CMK (cell line): Measurements from ENCODE around the gene DEDD.
"Not testable (repeated sequence)": the region's sequence is repeated elsewhere in the genome, so short reads cannot be mapped to it uniquely, and the experiment has no call there.

ENCODE experiments used
- DNase-seq: peaks from one replicate; pipeline ENCODE4 v3.0.0-alpha.2; 2010; ENCODE audit warnings: low read depth

Gene DEDD

DNA sequence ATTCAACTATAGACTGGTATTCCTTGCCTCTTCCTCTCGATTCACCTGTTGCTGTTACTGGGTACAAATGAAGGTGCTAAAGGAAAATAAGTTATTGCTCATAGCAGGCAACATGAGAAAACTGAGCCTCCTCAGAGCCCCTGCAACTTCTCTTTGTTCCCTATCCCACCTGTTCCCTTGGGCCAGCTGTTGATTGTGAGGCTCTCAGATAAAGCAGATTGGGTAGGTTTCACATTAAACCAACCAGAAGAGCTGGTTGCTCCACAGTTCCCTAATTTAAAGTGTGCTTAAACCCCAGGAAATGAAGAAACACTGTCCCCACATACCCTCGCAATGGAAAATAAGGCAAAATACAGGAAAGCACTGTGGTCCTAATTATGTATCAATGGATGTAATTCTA, 4.8 kb downstream of the DEDD start:
- no peak for DNase-seq

DNA sequence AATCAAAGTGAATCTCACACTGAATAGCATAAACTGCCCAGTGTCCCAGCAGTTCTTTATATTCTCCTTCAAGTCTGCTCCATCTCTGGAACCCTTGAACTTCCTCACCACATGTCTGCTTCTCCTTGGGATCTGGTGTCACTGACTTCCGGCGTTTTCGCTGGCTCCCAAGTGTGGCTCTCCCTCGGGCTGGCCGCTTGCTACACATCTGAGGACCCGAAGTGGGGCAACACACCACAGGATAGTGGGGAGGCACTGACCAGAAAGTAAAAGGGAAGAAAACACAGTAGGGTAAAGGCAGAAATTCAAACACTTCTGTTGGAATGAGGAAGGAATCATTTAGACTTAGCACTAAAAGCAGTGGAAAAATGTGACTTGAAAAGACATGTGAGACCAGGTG, 9.5 kb downstream of the DEDD start:
- DNase-seq: no peak

DNA sequence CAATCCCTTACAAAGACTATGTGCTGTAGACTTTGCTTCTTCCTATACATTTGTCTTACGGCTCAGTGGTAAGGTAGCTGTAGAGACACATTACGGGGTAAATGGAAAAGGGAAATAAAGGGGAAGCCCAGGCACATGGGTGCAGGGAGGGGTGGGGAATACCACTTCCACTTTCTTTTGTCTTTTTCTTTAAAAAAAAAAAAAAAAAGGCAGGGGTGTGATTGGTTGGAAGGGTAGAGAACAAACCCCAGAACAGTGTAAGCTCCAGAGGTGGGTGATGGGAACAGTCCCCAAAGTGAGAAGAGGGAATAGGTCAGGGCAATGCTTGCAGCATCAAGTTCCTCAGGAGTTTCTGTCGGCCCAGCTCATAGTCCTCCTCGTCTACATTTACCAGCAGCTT, 10.6 kb downstream of the DEDD start:
- no peak for DNase-seq

DNA sequence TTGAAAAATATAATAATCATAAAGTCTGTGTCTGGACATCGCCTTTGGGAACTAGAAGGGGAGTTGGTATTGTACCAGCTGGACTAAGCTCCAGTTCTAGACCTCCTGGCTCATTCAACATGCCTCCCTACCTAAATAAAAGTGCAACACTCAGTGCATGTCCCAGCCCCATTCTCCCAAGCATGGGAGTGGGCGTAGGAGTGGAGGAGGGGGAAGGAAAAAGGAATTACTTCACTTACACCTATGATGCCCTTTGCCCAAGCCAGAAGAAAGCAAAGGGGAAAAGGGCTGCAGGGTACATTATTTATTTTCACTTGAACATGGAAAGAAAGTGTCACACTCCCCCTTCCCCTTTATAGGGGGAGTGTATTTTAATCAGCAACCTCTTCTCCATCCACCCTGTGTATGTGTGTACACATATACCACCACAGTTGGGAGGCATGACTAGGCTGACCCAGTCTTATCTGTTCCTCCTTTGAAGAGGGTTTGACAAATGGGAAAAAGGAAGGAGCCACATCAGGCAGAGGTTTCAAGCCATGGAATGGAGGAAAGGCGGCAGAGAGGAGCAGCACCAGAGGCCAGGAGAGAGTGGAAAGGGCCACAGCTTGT, 11.3 kb downstream of the DEDD start:
- DNase-seq: no peak

DNA sequence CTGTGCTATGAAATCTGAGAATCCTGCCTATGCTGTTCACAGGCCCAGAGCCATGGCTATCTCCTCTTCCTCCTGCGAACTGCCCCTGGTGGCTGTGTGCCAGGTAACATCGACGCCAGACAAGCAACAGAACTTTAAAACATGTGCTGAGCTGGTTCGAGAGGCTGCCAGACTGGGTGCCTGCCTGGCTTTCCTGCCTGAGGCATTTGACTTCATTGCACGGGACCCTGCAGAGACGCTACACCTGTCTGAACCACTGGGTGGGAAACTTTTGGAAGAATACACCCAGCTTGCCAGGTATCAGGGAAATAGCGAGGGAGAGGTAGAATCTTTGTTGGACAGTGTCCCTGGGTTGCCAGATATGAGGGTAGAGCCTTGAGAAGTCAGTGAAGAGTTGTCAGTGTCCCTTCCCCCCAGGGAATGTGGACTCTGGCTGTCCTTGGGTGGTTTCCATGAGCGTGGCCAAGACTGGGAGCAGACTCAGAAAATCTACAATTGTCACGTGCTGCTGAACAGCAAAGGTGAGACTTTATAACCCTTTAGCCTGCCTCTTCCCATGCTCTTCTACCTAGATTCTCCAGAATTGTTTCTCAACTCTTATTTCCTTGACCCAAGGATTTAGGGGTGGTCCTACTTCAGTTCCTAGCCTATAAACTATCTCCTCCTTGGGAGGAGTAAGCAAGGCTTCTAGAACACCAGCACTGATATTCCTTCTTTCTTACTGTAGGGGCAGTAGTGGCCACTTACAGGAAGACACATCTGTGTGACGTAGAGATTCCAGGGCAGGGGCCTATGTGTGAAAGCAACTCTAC, 13.2 kb downstream of the DEDD start:
- DNase-seq: peak; percentile 49

DNA sequence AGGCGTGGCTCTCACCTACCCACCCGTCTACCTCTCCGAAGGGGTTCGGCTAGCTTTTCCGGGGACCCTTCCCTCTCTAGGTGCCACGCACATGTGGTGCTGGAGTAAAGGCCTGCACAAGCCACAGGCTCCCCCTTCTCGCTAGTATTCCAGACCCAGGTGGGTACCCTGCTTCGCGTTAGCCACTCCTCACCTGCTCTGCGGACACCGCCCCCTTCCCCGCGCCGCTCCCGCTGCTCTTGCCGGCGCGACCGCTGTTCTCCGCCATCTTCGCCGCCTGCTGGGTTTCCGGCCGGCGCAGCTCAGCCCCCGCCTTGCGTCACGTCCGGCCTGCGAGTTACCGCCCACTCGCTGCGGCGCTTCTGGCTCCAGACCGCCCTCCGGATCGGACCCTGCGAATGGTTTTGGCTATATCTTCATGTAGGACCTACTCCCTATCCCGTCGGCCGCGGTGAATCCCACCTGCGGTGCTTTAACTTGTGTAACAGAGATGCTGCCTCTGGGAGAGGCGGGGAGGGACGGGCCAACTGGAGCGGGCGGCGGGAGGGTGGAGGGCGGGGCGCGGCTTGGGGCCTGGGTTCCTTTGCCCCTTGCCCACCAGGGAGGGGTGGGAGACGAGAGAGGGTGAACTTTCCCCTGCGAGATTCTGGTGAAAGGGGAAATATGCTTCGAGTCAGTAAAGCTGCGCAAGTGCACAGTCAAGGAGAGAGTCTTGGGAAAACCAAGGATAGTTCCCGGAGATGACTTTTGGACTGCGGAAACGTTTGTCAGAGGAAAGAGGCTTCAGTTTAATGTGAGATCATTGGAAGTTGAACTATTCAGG, 14.5 kb downstream of the DEDD start, which contains the start of the genes NIT1 and PFDN2:
NIT1 (plus strand) TSS at position 347 of the 823 bp plus-strand sequence; CDS start at position 419, 72 bp downstream.
PFDN2 (minus strand) TSS at position 279 of the 823 bp plus-strand sequence; CDS start at position 268, 11 bp downstream.
- DNase-seq: peak; percentile 62

DNA sequence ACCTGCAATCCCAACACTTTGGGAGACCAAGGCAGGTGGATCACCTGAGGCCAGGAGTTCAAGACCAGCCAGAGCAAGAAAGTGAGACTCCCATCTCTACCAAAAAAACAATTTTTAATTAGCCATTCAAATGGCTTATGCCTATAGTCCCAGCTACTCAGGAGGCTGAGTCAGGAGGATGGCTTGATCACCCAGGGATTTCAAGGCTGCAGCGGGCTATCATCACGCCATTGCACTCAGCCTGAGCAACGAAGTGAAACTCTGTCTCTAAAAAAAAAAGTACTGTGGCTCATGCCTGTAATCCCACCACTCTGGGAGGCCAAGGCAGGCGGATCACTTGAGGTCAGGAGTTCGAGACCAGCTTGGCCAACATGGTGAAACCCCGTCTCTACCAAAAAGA, 16.5 kb downstream of the DEDD start:
- DNase-seq: not testable (repeated sequence)

DNA sequence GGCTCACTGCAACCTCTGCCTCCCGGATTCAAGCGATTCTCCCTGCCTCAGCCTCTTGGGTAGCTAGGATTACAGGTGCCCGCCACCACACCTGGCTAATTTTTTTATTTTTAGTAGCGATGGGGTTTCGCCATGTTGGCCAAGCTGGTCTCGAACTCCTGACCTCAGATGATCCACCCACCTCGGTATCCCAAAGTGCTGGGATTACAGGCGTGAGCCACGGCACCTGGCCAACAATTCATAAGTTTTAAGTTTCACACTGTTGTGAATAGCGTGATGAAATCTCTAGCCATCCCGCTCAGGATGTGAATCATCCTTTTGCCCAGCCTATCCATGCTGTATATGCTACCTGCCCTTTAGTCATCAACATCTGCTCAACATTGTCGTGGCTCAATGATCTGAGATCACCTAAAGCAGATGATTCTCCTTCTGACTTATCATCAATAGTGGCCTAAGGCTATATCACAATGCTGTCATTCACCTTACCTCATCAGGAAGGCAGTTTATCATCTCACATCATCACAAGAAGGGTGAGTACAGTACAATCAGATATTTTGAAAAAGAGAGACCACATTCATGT, 17.2 kb downstream of the DEDD start:
- DNase-seq: no peak

DNA sequence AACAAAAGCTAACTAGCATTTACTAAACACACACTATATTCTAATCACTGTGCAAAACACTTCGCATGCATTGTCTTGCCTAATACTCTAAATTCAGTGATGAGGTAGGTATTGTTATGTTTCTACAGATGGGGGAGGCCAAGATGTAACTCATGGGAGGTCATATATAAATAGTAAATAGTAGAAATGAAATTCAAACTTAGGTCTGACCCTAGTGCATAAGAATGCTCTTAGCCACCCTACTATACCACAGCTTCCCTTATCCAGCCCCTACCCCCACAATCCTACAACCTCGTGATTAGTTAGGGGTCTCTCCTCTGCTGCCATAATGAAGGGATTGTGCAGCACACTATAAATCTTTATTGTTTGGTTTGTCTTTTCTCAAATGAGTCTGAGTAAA, 17.9 kb downstream of the DEDD start:
- DNase-seq: no peak

DNA sequence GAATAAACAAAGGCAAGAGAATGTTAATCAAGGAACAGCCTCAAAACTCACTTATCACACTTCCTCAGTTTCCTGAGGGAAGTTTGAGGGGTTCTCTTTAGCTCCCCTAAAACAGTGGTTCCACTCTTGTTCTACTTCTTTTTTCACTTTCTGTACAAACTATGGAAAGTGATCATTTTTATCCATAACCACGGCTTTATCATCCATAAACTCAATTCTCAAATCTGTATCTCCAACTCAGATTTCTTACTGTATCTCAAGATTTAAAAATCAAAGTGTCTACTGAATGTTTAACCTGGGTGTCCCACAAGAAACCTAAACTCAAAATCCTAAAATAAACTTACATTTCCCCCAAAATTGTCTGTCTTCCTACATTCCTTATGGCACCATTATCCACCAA, 18.6 kb downstream of the DEDD start:
- DNase-seq: no peak

DNA sequence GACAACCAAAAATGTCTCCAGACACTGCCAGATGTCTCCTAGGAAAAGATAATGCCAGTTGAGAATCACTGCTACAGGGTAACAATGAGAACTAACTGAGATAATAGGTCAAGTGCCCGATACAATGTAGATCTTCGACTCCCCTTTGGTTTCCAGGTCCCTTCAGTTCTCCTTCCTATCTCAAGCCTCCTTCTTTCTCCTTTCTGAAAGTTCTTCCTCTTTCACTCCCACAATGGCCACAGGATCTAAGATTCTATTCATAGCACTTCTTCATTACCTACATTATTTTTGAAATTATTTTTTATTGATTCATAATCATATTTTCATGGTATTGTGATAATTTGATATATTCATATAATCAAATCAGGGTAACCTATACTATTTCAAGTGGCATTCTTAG, 20.9 kb downstream of the DEDD start:
- no peak for DNase-seq

DNA sequence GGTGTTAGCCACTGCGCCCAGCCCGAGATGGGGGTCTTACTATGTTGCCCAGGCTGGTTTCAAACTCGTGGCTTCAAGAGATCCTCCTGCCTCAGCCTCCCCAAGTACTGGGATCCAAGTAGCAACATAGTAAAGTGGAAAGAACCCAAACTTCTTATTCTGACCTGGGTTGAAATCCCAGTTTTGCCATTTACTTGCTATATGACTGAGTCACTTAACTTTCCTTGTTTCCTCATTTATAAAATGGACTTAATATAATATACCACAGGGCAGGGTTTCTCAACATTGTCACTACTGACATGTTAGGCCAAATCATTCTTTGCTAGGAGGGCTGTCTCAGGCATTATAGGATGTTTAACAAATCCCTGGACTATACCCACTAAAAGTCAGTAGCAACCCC, 21.4 kb downstream of the DEDD start:
- DNase-seq: no peak

DNA sequence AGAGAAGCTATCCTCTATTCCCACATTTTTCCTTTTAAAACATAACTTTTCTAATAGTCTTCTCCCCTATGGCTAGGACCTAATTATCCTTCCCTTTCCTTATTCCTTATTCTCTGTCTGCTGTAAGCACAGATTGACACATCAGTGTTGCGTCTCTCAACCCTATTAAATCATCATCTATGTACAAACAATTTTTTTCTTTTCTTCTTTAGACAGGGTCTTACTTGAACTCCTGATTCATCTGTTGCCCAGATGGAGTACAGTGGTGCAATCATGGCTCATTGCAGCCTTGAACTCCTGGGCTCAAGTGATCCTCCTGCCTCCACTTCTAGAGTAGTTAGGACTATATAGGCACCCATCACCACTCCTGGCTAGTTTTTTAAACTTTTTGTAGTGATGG, 26.0 kb downstream of the DEDD start:
- no peak for DNase-seq

DNA sequence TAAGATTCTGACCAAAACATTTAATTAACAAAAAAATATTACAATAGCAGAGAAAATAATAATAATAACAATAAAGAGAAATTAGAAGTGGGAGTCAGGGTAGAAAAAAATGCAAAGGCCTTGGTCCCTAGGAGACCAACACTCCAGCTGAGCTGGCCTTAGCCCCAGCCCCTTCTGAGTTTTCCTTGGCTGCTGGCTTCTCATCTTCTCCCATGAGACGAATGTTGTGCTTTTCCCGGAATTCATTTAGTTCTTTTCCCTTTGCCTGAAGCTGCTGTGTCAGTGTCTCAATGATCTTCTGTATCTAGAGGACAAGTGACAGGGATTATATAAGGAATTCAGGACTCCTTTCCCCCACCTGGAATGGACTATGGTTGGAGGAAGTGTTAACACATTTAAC, 31.9 kb downstream of the DEDD start:
- DNase-seq: no peak

DNA sequence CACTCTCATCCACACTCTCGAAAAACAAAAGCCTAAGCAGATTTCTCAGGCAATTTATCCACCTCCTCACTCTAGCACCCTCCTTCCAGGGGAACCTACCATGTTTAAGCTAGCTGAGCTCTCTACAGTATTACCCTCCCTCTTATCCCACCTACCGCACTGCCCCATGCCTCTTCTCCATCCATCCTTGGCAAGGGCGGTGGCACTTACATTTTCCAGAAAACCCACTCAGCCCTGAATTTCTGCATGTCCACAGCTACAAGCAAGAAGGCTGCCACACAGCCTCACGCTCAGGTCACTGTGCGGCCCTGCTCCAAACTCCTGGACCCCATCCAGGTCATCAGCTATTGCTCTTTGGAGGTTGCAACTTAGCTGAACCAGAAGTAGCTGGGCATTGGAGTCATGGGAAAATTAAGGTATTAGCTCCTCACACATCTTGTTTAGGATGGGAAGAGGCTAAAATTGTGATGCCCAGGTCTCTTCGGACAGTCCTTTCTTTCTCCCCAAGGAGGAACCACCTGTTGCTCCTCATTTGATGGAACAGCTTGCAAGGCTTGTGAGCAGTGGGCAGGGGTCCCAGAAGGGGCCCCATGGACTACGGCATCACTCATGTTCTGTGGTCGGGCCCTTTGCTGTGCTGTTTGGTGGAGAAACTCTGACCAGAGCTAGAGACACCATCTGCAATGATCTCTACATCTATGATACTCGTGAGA, 33.2 kb downstream of the DEDD start:
- DNase-seq: no peak

DNA sequence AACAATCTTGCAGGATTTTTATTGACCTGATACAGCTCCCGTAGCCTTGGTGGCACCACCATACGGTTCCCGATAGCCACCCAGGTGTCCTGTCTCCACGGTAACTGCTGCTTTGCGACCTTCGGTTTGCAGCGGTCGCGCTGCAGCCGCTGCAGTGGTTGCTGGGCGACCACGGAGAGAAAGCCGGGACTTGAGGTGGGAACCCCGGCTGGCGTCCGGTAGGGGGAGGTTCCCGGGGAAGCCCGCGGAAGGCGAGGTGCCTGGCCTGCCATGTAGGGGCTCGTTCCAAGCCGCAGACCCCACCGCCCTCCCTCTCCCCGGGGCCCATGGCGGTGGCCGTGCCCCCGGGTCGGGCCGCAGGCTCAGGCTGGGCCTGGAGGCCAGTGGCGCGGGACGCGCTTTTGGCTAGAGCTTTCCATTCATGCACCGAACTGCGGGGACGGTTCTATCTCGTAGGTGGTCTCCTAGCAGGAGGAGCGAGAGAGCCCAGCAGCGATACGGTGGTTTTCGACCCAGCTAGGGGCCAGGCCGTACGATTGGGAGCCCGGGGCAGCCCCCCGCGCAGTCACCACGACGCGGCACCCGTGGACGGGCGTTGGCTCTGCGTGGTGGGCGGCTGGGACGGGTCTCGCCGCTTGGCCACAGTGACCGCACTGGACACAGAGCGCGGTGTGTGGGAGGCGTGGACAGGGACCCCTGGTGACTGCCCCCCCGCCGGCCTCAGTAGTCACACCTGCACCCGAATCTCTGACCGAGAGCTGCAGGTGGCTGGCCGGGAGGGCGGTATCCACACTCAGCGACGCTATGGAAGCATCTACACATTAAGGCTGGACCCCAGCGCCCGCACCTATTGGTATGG, 34.0 kb downstream of the DEDD start, which contains the start of gene KLHDC9:
KLHDC9 (plus strand) TSS at position 152 of the 859 bp plus-strand sequence; CDS start at position 327, 175 bp downstream.
- no peak for DNase-seq

DNA sequence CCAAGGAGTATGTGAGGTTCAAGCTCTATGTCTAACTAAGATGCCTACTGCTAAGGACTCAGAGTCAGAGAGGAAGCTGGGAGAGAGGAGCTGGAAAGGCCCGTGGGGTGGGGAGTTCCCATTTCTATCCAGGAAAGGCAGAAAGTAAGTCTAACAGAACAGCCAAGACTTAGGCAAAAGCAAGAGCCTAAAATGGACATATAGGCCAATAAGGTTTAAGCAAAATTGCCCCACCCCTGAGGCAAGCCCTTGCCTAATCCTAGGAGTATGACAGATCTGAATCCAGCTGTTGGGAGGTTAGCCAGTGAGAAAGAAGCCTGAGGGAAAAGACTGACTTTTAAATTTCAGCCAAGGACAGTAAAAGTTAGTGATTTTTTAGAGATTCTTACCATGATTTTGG, 35.9 kb downstream of the DEDD start:
- DNase-seq: no peak

DNA sequence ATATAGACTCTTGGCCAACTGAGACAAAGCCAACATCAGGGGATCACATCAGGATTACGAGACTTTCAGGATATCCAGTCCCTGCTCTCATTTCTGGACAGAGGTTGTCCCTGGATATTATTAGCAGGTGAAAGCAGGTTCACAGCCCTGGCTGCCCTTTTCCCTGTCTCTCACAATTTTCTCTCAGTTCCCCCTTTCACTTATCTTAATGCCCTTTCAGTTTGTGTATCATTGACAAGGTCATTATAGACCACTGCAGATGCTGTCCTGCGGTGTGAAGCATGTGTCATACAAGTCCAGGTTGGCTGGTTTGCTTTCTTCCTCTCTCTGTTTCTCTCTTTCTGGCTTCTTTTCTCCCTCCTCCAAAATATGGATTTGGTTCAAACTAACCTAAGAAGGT, 36.5 kb downstream of the DEDD start:
- DNase-seq: no peak

DNA sequence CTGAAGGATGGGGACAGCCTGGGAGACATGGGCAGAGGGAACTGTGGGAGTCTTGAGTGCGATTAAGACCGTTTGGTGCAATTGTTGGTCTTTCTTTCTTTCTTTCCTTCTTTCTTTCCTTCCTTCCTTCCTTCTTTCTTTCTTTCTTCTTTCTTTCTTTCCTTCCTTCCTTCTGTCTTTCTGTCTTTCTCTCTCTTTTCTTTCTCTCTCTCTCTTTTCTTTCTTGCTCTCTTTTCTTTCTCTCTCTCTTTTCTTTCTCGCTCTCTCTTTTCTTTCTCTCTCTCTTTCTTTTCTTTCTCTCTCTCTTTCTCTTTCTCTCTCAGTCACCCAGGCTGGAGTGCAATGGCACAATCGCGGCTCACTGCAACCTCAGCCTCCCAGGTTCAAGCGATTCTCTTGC, 37.2 kb downstream of the DEDD start:
- DNase-seq: no peak

DNA sequence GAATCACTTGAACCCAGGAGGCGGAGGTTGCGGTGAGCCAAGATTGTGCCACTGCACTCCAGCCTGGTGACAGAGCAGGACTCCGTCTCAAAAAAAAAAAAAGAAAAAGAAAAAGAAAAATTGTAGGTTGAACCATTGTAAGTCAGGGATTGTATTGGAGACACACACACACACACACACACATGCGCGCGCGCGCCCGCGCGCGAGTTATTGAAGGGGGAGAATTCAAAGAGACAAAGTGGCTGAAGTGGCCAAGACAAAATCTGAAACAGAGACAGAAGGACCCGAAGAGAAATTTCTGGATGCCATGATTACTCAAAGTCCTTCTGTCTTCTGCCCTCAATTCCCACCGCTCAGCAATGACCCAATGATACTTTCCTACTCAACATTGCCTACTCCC, 38.0 kb downstream of the DEDD start:
- DNase-seq: no peak

DNA sequence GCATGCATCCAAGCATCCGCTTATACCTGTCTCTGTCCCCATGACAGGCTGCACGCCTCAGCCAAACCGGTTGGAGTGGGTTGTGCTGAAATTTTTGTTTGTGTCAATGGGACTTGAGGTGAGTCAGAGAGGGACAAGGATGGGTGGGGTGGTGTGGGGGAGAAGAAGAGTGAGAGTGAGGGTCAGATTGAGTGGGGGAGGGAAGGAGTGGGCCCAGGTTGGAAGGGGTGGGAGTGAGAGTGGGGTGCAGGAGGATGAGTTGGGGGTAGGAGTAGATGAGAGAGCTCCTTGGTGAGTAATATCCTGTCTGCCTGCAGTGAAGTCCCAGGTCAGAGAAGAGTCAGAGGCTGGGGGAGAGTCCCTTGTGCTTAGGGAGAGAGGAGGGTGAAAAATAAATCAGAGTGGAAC, 39.8 kb downstream of the DEDD start:
- no peak for DNase-seq
